Activated gamma-delta T cell treated with Interleukin-2 at 50 U/mL for 16 hours (primary cell): ENCODE measurements around the gene ANKLE1.

Experiments
- DNase-seq: peaks from one replicate; pipeline ENCODE4 v3.0.0-alpha.2; 2020

Gene ANKLE1

GRCh38 chr19:17327654-17328516 is 46.2 kb downstream of the ANKLE1 start:
- peak; percentile 44 for DNase-seq

DNA sequence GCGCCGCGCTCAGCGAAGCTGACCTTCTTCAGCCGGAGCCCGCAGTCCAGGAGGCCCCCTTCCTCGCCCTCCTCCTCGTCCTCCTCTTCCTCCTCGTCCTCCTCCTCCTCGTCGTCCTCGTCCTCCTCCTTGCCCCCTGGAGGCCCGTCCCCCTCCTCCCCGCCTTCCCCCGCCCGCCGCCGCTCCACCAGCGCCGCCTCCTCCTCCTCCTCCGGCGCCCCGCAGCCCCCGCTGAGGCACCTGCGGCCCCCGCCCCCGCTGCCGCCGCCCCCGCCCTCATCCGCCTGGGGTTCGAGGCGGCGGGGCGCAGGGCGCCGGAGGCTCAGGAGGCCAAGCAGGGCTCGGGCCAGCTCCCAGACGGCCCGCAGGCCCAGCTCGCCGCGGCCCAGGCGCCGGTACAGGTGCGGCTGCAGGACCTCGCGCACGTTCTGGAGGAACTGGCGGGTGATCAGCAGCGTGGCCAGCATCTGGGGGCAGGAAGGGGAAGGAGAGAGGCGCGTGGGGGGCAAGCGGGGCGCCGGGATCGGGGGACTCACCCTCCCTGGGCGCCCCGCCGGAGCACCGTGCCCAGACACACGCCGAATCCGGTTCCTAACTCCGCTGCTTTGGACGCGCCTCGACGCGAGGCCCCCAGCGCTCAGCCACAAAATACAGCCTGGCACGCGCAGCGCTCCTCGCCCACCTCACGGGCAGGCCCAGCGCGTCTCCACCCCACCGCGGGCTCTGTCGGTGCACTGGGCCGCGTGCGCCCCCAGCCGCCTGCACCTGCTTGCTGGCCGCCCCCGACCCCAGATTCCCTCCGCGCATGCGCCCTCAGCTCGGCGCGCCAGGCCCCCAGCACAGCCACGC is 47.0 kb downstream of the ANKLE1 start:
- DNase-seq, result no peak

GRCh38 chr19:17329366-17330261 is 47.9 kb downstream of the ANKLE1 start:
- no peak for DNase-seq

GRCh38 chr19:17330262-17331044 is 48.8 kb downstream of the ANKLE1 start:
- no peak for DNase-seq

GRCh38 chr19:17331045-17331558 is 49.4 kb downstream of the ANKLE1 start:
- no peak for DNase-seq

DNA sequence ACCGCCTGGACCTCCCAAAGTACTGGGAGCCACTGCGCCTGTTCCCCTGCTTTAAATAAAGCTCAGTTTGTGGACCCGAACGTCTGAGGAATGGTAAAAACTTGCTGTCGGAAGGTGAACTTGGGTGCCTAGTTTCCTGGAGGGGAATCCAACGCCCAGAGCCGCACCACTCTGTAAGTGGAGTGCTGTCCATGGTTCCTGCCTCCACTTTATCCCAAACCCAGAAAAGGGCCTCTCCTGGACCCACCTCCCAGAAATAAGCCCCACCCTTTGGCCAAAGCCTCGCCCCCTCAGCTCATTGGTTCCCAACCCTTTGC is 50.6 kb downstream of the ANKLE1 start:
- DNase-seq, result no peak

GRCh38 chr19:17332677-17333581 is 51.2 kb downstream of the ANKLE1 start:
- DNase-seq, result no peak

- DNase-seq, result peak; percentile 67
Measured at GRCh38 chr19:17333611-17334413, 52.1 kb downstream of the ANKLE1 start.

DNA sequence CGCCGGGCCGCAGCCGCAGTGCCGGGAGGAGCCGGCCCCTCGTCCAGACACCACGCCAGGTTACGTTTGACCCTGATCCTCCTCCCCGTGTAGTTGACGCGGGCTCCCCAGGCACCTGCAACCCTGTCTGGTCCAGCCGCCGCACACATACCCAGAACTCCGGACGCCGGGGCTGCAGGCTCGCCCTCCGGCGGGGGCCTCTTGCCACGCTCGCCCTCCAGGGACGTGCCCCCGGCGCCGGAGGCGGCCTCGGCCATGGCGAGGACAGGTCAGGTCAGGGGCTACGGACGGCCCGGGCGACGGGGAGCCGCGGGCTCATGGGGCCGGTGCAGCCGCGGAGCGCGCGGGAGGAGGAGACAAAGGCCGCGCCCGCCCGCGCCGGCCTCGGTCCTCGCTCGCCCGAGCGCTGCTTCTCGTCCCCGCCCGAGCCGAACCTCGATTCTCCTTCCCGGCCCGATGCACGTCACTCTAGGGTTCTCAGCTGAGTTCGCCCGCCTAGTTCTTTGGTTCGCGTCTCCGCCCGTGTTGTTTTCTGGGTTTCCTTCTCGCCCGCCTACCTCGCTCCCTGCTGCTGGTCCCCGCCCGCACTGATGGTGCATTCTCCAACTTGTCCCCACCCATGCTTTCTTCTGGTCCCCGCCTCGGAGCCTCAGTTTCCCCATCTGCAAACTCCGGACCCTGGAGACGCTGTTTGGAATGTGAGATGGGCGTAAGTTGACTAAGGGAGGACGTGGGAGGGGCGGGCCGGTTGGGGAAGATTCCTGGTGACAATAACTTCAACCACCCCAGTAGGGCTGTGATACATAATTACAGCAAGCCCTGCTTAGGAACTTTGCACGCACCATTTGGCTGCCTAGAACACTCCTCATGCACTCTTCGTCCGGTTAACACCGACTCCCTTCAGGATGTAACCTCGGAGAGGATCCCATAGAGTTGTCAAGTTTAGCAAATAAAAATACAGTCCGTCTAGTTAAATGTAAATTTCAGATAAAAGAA is 53.0 kb downstream of the ANKLE1 start, which contains the start of gene ANO8:
Gene ANO8, minus strand, starts transcription at position 442 of the 996 bp plus-strand sequence. Its CDS starts 185 bp downstream, at position 257.
- peak; percentile 96 for DNase-seq

GRCh38 chr19:17335575-17335974 is 53.9 kb downstream of the ANKLE1 start:
- no peak for DNase-seq
